Activated naive CD4-positive, alpha-beta T cell treated with anti-CD3 and anti-CD28 coated beads, Interleukin-2, amount 10 ng/mL, durations not matched to agents 7 days and 5 days (primary cell): ENCODE data around the gene OR5B12.
"Not testable (repeated sequence)": the region's sequence is repeated elsewhere in the genome, so short reads cannot be mapped to it uniquely, and the experiment has no call there.

Source experiments
- CTCF ChIA-PET: fragments of 350-600 bp; sonication (Branson Sonifier 250); formaldehyde crosslinking; loops from one replicate; lab custom pipeline; 2021; ENCODE audit warnings: antibody characterized with exemption; lab: Charles Lee
- DNase-seq: peaks from one replicate; pipeline ENCODE4 v3.0.0-alpha.2; 2020
- H3K27ac Mint-ChIP-seq: one replicate; pipeline ENCODE4 v1.8.0; 2021; ENCODE audit warnings: mild to moderate bottlenecking, moderate library complexity, mixed read lengths
- H3K27me3 Mint-ChIP-seq: one replicate; pipeline ENCODE4 v1.8.0; 2021; ENCODE audit warnings: mild to moderate bottlenecking, mixed read lengths
- H3K36me3 Mint-ChIP-seq: one replicate; pipeline ENCODE4 v1.8.0; 2021; ENCODE audit warnings: mixed read lengths
- H3K4me1 Mint-ChIP-seq: one replicate; pipeline ENCODE4 v1.8.0; 2021; ENCODE audit warnings: mixed read lengths
- H3K4me3 Mint-ChIP-seq: one replicate; pipeline ENCODE4 v1.8.0; 2021; ENCODE audit warnings: mild to moderate bottlenecking, moderate library complexity, mixed read lengths
- H3K9me3 Mint-ChIP-seq: one replicate; pipeline ENCODE4 v1.8.0; 2021; ENCODE audit warnings: mixed read lengths

The OR5B12 gene

DNA sequence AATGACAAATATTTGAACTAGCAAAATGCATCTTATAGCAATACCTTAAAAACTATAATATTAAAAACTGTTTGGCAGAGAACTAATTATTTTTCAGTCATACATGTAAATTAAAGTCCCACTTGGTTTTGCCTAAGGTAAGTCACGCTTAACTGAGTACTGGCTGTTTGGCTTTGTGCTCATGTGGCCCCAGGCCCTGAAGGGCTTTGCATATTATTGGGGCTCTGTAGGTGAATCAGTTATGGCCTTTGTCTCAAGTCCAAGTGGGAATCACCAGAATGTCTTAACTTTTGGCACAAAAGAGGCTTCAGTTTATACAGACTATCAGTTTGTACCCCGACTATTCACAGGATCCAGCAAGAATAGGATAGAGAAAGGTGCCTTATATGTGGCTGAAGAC lies 42.4 kb downstream of the OR5B12 start:
- H3K9me3 Mint-ChIP-seq, CTCF ChIA-PET, H3K4me3 Mint-ChIP-seq, DNase-seq, H3K27ac Mint-ChIP-seq, H3K36me3 Mint-ChIP-seq, H3K27me3 Mint-ChIP-seq, H3K4me1 Mint-ChIP-seq: not testable (repeated sequence)

DNA sequence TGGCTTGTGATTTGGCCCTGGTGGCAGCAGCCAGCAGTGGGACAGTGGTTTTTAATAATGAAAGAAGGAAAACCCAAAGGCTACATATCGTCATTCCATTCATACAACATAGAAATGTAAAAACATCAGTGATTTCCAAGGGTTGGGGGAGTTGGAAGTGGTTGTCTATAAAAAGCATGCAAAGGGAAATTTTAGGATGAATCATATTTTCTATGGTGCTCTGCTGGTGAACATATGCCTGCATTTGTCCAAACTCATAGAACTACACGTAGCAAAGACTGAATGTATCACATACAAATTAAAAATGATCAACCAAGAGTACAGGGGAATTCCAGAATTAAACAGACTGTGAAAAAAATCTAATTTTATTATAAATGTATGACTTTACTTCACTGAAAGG lies 46.5 kb downstream of the OR5B12 start:
- no peak for DNase-seq
- Mint-ChIP-seq H3K36me3 (no peaks in the 10 kb centered on the region), H3K27me3 (no peaks in the 10 kb centered on the region), H3K4me1 (no peaks in the 10 kb centered on the region), H3K9me3 (no peaks in the 10 kb centered on the region), H3K4me3 (no peak overlapping the region), H3K27ac (no peak overlapping the region)
- CTCF ChIA-PET = no interaction called here

DNA sequence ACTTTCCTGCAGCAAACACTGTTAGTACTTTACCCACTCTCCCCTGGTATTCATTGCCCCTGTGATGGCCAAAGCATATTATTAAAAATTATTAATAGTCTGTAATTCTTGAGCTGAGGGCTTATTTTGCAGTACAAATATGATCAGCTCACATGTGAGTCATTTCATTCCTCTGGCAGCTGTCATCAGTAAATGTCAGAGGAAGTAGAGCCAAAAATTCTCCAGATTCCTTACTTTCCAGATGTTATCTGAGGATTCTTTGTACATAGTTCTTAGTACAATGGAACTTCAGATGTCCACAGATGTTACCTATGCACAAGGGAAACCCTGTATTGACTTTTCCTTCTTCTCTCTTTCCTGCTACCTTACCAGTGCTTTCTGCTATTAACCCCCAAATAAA lies 47.8 kb downstream of the OR5B12 start:
- DNase-seq = no peak
- H3K27ac Mint-ChIP-seq = no peak overlapping the region
- H3K27me3 Mint-ChIP-seq = no peaks in the 10 kb centered on the region
- no peaks in the 10 kb centered on the region for H3K4me1 Mint-ChIP-seq
- CTCF ChIA-PET = no interaction called here
- H3K4me3 Mint-ChIP-seq = no peak overlapping the region
- no peaks in the 10 kb centered on the region for H3K36me3 Mint-ChIP-seq
- H3K9me3 Mint-ChIP-seq = no peaks in the 10 kb centered on the region

DNA sequence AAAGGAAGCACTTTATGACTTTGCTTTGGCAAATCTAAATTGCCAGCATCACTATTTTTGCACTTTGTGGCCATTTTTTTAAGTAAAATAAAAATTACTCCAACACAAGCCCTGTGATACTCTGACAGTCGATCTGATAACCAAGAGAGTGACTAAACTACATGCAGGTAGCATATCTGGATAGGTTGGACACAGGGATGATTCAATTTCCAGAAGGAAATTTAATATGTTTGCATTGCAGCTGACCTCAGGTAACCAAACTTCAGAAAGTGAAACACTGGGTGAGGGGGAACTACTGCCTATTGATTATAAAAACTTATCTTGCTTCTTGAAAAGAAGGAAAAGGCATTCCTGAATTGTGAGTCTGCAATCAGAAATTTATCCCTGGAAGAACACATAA lies 49.3 kb downstream of the OR5B12 start:
- no peaks in the 10 kb centered on the region for H3K27me3 Mint-ChIP-seq
- DNase-seq = no peak
- no peaks in the 10 kb centered on the region for H3K9me3 Mint-ChIP-seq
- H3K36me3 Mint-ChIP-seq = no peaks in the 10 kb centered on the region
- no peak overlapping the region for H3K4me3 Mint-ChIP-seq
- H3K27ac Mint-ChIP-seq = no peak overlapping the region
- H3K4me1 Mint-ChIP-seq = no peaks in the 10 kb centered on the region
- CTCF ChIA-PET = no interaction called here

DNA sequence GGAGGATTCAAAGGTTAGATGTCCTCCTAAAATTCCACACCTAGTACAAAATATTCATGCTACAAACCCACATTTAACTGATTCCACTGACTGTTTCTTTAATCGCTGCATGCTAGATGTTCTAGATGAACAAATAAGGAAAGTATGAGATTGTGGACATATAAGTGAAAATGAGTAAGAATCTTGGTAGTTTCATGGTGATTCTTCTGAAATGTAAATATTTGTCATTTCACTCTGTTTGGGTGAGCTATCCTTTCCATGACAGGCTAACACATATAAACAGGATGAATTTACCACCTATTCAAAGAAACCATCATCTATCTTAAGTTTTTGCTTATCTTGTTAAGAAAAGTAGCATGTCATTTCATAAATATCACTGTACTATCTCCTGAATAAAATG lies 50.2 kb downstream of the OR5B12 start:
- Mint-ChIP-seq H3K4me3 (no peak overlapping the region), H3K9me3 (no peaks in the 10 kb centered on the region), H3K27me3 (no peaks in the 10 kb centered on the region), H3K4me1 (no peaks in the 10 kb centered on the region), H3K36me3 (no peaks in the 10 kb centered on the region), H3K27ac (no peak overlapping the region)
- CTCF ChIA-PET = no interaction called here
- no peak for DNase-seq

DNA sequence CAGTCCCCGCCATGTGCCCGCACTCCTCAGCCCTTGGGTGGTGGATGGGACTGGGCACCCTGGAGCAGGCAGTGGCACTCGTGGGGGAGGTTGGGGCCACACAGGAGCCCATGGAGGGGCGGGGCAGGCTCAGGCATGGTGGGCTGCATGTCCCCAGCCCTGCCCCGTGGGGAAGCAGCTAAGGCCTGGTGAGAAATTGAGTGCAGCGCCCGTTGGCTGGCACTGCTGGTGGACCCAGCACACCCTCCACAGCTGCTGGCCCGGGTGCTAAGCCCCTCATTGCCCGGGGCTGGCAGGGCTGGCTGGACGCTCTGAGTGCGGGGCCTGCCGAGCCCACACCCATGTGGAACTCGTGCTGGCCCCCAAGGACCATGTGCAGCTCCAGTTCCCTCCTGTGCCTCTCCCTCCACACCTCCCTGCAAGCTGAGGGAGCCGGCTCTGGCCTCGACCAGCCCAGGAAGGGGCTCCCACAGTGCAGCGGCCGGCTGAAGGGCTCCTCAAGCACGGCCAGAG lies 51.4 kb downstream of the OR5B12 start:
- Mint-ChIP-seq H3K4me1 (no peaks in the 10 kb centered on the region), H3K36me3 (no peaks in the 10 kb centered on the region), H3K27me3 (no peaks in the 10 kb centered on the region), H3K4me3 (no peak overlapping the region), H3K9me3 (no peaks in the 10 kb centered on the region), H3K27ac (no peak overlapping the region)
- CTCF ChIA-PET = no interaction called here
- no peak for DNase-seq
